Spleen (tissue), 11 donors: ENCODE results near the gene SPDYE6. TPM values are rescaled to one million over a fixed set of nuclear protein-coding genes. Genes with fewer than 3 reads are reported as not detected.
"Not testable (repeated sequence)": the region's sequence is repeated elsewhere in the genome, so short reads cannot be mapped to it uniquely, and the experiment has no call there.

Experiments
- DNase-seq: peaks from one replicate; pipeline ENCODE4 v3.0.0-alpha.2; 2020
- H3K27ac ChIP-seq, 8 donors: fragments of 200-600 bp; sonication (generic) in 7 of 8; 1 replicate in 4 of 8; 2 replicates in 4 of 8; pipeline versions ENCODE4 v1.5.0 to v1.8.0; 2016 to 2021; ENCODE audit warnings: inconsistent platforms in 4 of 8, mild to moderate bottlenecking in 4 of 8, moderate library complexity in 1 of 8
- H3K27me3 ChIP-seq, 7 donors: fragments of 200-600 bp; sonication (generic) in 6 of 7; replicated peaks in 1 of 7; 1 replicate in 4 of 7; 2 replicates in 3 of 7; pipeline versions ENCODE4 v1.5.0 to v1.8.0; 2016 to 2021; ENCODE audit warnings: inconsistent platforms in 3 of 7, mild to moderate bottlenecking in 1 of 7
- H3K36me3 ChIP-seq, 6 donors: fragments of 200-600 bp; sonication (generic) in 5 of 6; 1 replicate in 4 of 6; 2 replicates in 2 of 6; pipeline versions ENCODE4 v1.5.0 to v1.8.0; 2016 to 2021; ENCODE audit warnings: inconsistent platforms in 2 of 6
- H3K4me1 ChIP-seq, 6 donors: fragments of 200-600 bp; sonication (generic) in 5 of 6; 1 replicate in 3 of 6; 2 replicates in 3 of 6; pipeline versions ENCODE4 v1.5.0 to v1.8.0; 2016 to 2021; ENCODE audit warnings: inconsistent platforms in 3 of 6
- H3K4me3 ChIP-seq, 8 donors: fragments of 200-600 bp; sonication (generic) in 7 of 8; 1 replicate in 4 of 8; 2 replicates in 4 of 8; pipeline versions ENCODE4 v1.5.0 to v1.8.0; 2016 to 2021; ENCODE audit warnings: inconsistent platforms in 4 of 8, mild to moderate bottlenecking in 4 of 8, moderate library complexity in 2 of 8
- H3K9me3 ChIP-seq, 8 donors: fragments of 200-600 bp; sonication (generic) in 7 of 8; 1 replicate in 4 of 8; 2 replicates in 4 of 8; pipeline versions ENCODE4 v1.5.0 to v1.8.0; 2016 to 2021; ENCODE audit warnings: inconsistent platforms in 4 of 8
- CTCF ChIP-seq, 11 experiments: fragments of 200-600 bp in 7 of 11; fragments of 450-650 bp in 4 of 11; sonication (generic) in 4 of 11; IDR thresholded peaks in 8 of 11; conservative IDR thresholded peaks in 3 of 11; 1 replicate in 7 of 11; 2 replicates in 4 of 11; pipeline versions ENCODE4 v1.4.0 to v1.8.0; 2016 to 2021; ENCODE audit warnings: antibody characterized with exemption in 11 of 11, inconsistent platforms in 4 of 11, mild to moderate bottlenecking in 1 of 11
- POLR2A ChIP-seq, 3 donors: fragments of 450-650 bp; IDR thresholded peaks; one replicate each; pipeline ENCODE4 v1.5.1; 2017; ENCODE audit warnings: antibody characterized with exemption in 3 of 3, mild to moderate bottlenecking in 1 of 3
- POLR2AphosphoS5 ChIP-seq, 3 donors: sonication (generic); formaldehyde crosslinking; IDR thresholded peaks; one replicate each; pipeline ENCODE4 v1.5.1; 2017; ENCODE audit warnings: antibody characterized with exemption in 3 of 3
- WGBS, 5 donors: extraction: QIAGEN DNeasy Blood & Tissue Kit in 3 of 5; methylation state at CpG; one replicate each; pipeline versions ENCODE4 v1.1.5 to v1.1.7; 2013 to 2018; 5-methylcytosine and 5-hydroxymethylcytosine counted together
- intact Hi-C: fragments of 100-400 bp; cut with DNase I; formaldehyde crosslinking; loops from one replicate; pipeline ENCODE4 v1.15.0; 2023; ENCODE audit warnings: low total_unique reads
- polyA plus RNA-seq, 3 donors: library from polyadenylated mRNA; stranded (reverse); fragments of 200-250 nt; gene quantifications; one replicate each; pipeline ENCODE4 v1.2.1, GENCODE V29; 2013
- total RNA-seq, 7 donors: library from RNA; depleted of rRNA in 3 of 7; stranded (reverse); fragments of >200 nt in 3 of 7; fragmentation: NEBNext Ultra II Directional in 4 of 7; extraction: Animal tissue kit (Norgen Biotek cat#: 25700) in 4 of 7; gene quantifications; one replicate each; pipeline versions ENCODE4 v1.1.0 to v1.2.1, GENCODE V29; 2016 to 2021
- donor health status: healthy with polysubstance abuse.
- donor health status: DM: no; HTN: no; CAD: no; lungs with moderate emphysema.
- donor health status: DM: no; HTN: no; CAD: no.
- donor health status: Bipolar disorder and iron deficiency.
- donor health status: healthy.
- donor health status: DM: no; HTN: no; CAD: no.
- donor health status: DM: yes; HTN: yes; CAD: no.

The SPDYE6 gene
- total and polyA plus RNA-seq, 10 donors = 0.06 TPM; not detected in 9

- intact Hi-C loops = no loop called here
- TF ChIP-seq POLR2AphosphoS5 (IDR thresholded peaks at IDR 0.05) (peak in 1 of 3 donors; percentile 27), POLR2A (IDR thresholded peaks at IDR 0.05) (no peak)
- peak overlapping the region in 1 of 8 donors; percentile 61 for H3K4me3 ChIP-seq
- H3K9me3 ChIP-seq = no peaks in the 10 kb centered on the region
- DNase-seq = no peak
- peaks cover 0 to 60% (median 4%) of the 10 kb centered on the region in 6 donors for H3K36me3 ChIP-seq
- H3K4me1 ChIP-seq = peaks cover 24 to 84% (median 59%) of the 10 kb centered on the region in 6 donors
- WGBS, 5 donors = 68 to 74% (median 73%) methylated on average over 17 of the region's 17 CpGs
- H3K27me3 ChIP-seq = peaks cover 0 to 5% (median 0%) of the 10 kb centered on the region in 7 donors
- H3K27ac ChIP-seq = peak overlapping the region in 7 of 8 donors; percentile 36 to 88 (median 80)
Measured at GRCh38 chr7:102305414-102306268, 50.6 kb downstream of the SPDYE6 start.

GRCh38 chr7:102304668-102305067 lies 51.6 kb downstream of the SPDYE6 start:
- H3K4me1 ChIP-seq = peaks cover 24 to 84% (median 62%) of the 10 kb centered on the region in 6 donors
- peaks cover 0 to 59% (median 4%) of the 10 kb centered on the region in 6 donors for H3K36me3 ChIP-seq
- DNase-seq = peak; percentile 79
- WGBS, 5 donors = 52 to 80% (median 78%) methylated on average over 3 to 11 of the region's 11 CpGs
- TF ChIP-seq POLR2AphosphoS5 (IDR thresholded peaks at IDR 0.05) (peak in 1 of 3 donors; percentile 38), POLR2A (IDR thresholded peaks at IDR 0.05) (no peak)
- peaks cover 0 to 15% (median 0%) of the 10 kb centered on the region in 7 donors for H3K27me3 ChIP-seq
- peak overlapping the region in 6 of 8 donors; percentile 13 to 88 (median 80) for H3K27ac ChIP-seq
- no peak overlapping the region for H3K4me3 ChIP-seq
- intact Hi-C loops = no loop called here
- no peaks in the 10 kb centered on the region for H3K9me3 ChIP-seq

- no peaks in the 10 kb centered on the region for H3K9me3 ChIP-seq
- peak; percentile 75 for DNase-seq
- intact Hi-C loops = no loop called here
- peak overlapping the region in 1 of 8 donors; percentile 24 for H3K4me3 ChIP-seq
- 59 to 73% (median 66%) methylated on average over 6 to 13 of the region's 13 CpGs for WGBS, 5 donors
- TF ChIP-seq POLR2AphosphoS5 (IDR thresholded peaks at IDR 0.05) (no peak), POLR2A (IDR thresholded peaks at IDR 0.05) (no peak), CTCF (IDR thresholded peaks at IDR 0.05 in 8 of 11, conservative IDR thresholded peaks at IDR 0.05 in 3 of 11) (no peak)
- peak overlapping the region in 6 of 8 donors; percentile 8 to 88 (median 80) for H3K27ac ChIP-seq
- peaks cover 0 to 15% (median 0%) of the 10 kb centered on the region in 7 donors for H3K27me3 ChIP-seq
- H3K4me1 ChIP-seq = peaks cover 24 to 83% (median 64%) of the 10 kb centered on the region in 6 donors
- H3K36me3 ChIP-seq = peaks cover 0 to 52% (median 2%) of the 10 kb centered on the region in 6 donors
Measured at GRCh38 chr7:102303669-102304422, 52.4 kb downstream of the SPDYE6 start.

GRCh38 chr7:102302025-102302424 lies 54.2 kb downstream of the SPDYE6 start:
- Histone ChIP-seq H3K9me3 (no peaks in the 10 kb centered on the region), H3K4me3 (no peak overlapping the region), H3K27me3 (peaks cover 0 to 15% (median 0%) of the 10 kb centered on the region in 7 donors), H3K36me3 (peaks cover 0 to 45% (median 3%) of the 10 kb centered on the region in 6 donors), H3K27ac (peak overlapping the region in 1 of 8 donors; percentile 88), H3K4me1 (peaks cover 22 to 72% (median 48%) of the 10 kb centered on the region in 6 donors)
- no peak for TF ChIP-seq CTCF (IDR thresholded peaks at IDR 0.05 in 8 of 11, conservative IDR thresholded peaks at IDR 0.05 in 3 of 11)
- TF ChIP-seq POLR2A (IDR thresholded peaks at IDR 0.05) = no peak
- TF ChIP-seq POLR2AphosphoS5 (IDR thresholded peaks at IDR 0.05) = no peak
- intact Hi-C loops = no loop called here
- no peak for DNase-seq
- 90 to 95% (median 92%) methylated on average over 3 to 6 of the region's 6 CpGs for WGBS, 5 donors

- intact Hi-C loops, H3K4me3 ChIP-seq, DNase-seq, H3K9me3 ChIP-seq, H3K27ac ChIP-seq: not testable (repeated sequence)
- Histone ChIP-seq H3K27me3 (peaks cover 0 to 15% (median 0%) of the 10 kb centered on the region in 7 donors), H3K36me3 (peaks cover 0 to 45% (median 3%) of the 10 kb centered on the region in 6 donors), H3K4me1 (peaks cover 19 to 66% (median 42%) of the 10 kb centered on the region in 6 donors)
- WGBS, 5 donors = 93 to 98% (median 94%) methylated on average over 10 to 14 of the region's 14 CpGs
Measured at GRCh38 chr7:102301367-102301766, 54.9 kb downstream of the SPDYE6 start.
